Measurements from ENCODE around the gene PCDHGB1.
"Not testable (repeated sequence)": the region's sequence is repeated elsewhere in the genome, so short reads cannot be mapped to it uniquely, and the experiment has no call there.

PCDHGB1 gene

DNA sequence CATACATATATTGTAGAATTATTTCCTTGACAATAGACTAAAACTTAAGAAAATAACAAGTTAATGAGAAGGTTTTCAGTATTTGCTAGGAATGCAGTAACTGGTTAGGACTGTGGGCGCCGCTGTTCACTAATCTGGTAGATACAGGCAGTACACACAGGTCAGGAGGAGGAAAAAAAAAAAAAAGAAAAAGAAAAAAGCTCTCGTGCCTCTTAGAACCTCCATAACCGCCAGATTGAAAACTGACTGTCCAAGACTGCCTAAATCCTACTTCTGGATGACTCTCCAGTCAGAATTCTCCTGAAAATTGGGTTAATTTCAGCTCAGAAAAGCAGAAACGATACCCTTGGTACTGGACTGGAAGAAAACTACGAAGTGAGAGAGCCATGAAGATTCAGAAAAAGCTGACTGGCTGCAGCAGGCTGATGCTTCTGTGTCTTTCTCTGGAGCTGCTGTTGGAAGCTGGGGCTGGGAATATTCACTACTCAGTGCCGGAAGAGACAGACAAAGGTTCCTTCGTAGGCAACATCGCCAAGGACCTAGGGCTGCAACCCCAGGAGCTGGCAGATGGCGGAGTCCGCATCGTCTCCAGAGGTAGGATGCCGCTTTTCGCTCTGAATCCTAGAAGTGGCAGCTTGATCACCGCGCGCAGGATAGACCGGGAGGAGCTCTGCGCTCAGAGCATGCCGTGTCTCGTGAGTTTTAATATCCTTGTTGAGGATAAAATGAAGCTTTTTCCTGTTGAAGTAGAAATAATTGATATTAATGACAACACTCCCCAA, 19.4 kb upstream of the PCDHGB1 start, which contains the start of gene PCDHGA1:
TSS of gene PCDHGA1 (plus strand) at position 216 of the 782 bp plus-strand sequence.
- Histone ChIP-seq H3K36me3 (ENCODE audit: control insufficient read depth, low read depth, low read length) (no peaks in the 10 kb centered on the region), H3K27ac (ENCODE audit: low read length) (no peak within 1 kb of the TSS), H3K27me3 (ENCODE audit: control insufficient read depth, insufficient read depth, low read length) (no peaks in the 10 kb centered on the region), H3K9me3 (ENCODE audit: control insufficient read depth, low read depth, low read length) (peaks cover 8% of the 10 kb centered on the region), H3K4me3 (ENCODE audit: low read length) (no peak within 1 kb of the TSS), H3K9ac (ENCODE audit: low read length) (no peak within 1 kb of the TSS), H3K4me1 (ENCODE audit: control insufficient read depth, low read depth, low read length) (no peaks in the 10 kb centered on the region)

DNA sequence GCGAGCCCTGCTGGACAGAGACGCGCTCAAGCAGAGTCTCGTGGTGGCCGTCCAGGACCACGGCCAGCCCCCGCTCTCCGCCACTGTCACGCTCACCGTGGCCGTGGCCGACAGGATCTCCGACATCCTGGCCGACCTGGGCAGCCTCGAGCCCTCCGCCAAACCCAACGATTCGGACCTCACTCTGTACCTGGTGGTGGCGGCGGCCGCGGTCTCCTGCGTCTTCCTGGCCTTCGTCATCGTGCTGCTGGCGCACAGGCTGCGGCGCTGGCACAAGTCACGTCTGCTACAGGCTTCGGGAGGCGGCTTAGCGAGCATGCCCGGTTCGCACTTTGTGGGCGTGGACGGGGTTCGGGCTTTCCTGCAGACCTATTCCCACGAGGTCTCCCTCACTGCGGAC, 17.3 kb upstream of the PCDHGB1 start:
- H3K4me1 ChIP-seq (ENCODE audit: control insufficient read depth, low read depth, low read length); H3K27me3 ChIP-seq (ENCODE audit: control insufficient read depth, insufficient read depth, low read length); H3K4me3 ChIP-seq (ENCODE audit: low read length); H3K27ac ChIP-seq (ENCODE audit: low read length); H3K9me3 ChIP-seq (ENCODE audit: control insufficient read depth, low read depth, low read length); H3K36me3 ChIP-seq (ENCODE audit: control insufficient read depth, low read depth, low read length); H3K9ac ChIP-seq (ENCODE audit: low read length): not testable (repeated sequence)

DNA sequence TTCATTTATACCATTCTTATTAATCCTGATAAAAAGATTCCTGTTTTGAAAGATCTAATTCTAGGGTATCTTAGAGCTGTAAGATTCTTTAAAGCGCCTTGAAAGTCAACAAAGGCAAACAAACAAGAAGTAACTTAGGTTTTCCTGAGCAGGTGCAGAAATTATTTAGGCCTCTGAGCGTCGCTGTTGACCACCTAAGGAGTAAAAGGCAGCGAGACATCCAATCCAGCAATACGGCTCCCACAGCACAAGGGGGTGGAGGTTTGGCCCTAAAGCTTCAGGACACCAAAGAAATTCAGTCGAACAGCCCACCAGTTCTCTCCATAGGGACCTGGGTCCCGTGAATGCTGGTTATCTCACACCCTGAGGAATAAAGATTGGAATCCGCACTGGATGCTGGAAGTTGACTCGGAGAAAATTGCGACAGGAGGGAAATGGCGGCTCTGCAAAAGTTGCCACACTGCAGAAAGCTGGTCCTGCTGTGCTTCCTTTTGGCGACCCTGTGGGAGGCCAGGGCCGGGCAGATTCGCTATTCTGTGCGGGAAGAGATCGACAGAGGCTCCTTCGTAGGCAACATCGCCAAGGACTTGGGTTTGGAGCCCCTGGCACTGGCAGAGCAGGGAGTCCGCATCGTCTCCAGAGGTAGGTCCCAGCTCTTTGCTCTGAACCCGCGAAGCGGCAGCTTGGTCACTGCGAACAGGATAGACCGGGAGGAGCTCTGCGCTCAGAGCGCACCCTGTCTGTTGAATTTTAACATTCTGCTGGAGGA, 11.2 kb upstream of the PCDHGB1 start, which contains the start of gene PCDHGA2:
TSS of gene PCDHGA2 (plus strand) at position 223 of the 769 bp plus-strand sequence.
- no peak within 1 kb of the TSS for H3K27ac ChIP-seq (ENCODE audit: low read length)
- no peak within 1 kb of the TSS for H3K4me3 ChIP-seq (ENCODE audit: low read length)
- H3K27me3 ChIP-seq (ENCODE audit: control insufficient read depth, insufficient read depth, low read length), result no peaks in the 10 kb centered on the region
- H3K4me1 ChIP-seq (ENCODE audit: control insufficient read depth, low read depth, low read length), result no peaks in the 10 kb centered on the region
- peaks cover 30% of the 10 kb centered on the region for H3K9me3 ChIP-seq (ENCODE audit: control insufficient read depth, low read depth, low read length)
- H3K9ac ChIP-seq (ENCODE audit: low read length), result no peak within 1 kb of the TSS
- H3K36me3 ChIP-seq (ENCODE audit: control insufficient read depth, low read depth, low read length), result no peaks in the 10 kb centered on the region

DNA sequence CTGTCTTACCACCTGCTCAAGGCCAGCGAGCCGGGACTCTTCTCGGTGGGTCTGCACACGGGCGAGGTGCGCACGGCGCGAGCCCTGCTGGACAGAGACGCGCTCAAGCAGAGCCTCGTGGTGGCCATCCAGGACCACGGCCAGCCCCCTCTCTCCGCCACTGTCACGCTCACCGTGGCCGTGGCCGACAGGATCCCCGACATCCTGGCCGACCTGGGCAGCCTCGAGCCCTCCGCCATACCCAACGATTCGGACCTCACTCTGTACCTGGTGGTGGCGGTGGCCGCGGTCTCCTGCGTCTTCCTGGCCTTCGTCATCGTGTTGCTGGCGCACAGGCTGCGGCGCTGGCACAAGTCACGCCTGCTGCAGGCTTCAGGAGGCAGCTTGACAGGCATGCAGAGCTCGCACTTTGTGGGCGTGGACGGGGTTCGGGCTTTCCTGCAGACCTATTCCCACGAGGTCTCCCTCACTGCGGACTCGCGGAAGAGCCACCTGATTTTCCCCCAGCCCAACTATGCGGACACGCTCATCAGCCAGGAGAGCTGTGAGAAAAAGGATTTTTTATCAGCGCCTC, 9.0 kb upstream of the PCDHGB1 start:
- H3K27me3 ChIP-seq (ENCODE audit: control insufficient read depth, insufficient read depth, low read length), result not testable (repeated sequence)

DNA sequence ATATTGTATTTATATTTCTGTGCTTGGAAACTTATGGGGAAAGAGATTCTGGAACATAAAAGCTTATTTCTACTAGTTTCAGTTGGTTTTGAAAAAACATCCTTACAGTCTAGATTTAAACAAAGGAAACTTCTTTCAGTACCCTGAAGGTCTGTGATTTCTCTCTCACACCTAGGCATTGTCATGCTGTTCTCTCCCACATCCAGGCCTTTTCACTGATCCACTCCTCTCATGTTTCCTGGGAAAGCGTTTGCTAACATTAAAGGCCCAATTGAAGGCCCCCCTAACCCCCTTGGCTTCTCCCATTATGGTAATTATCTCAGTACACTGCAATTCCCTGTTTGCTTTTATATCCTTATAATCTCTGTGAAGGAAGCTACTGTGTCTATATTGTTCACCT, 7.1 kb upstream of the PCDHGB1 start:
- Histone ChIP-seq H3K9me3 (ENCODE audit: control insufficient read depth, low read depth, low read length) (peaks cover 40% of the 10 kb centered on the region), H3K27me3 (ENCODE audit: control insufficient read depth, insufficient read depth, low read length) (no peaks in the 10 kb centered on the region), H3K4me3 (ENCODE audit: low read length) (no peak overlapping the region), H3K27ac (ENCODE audit: low read length) (no peak overlapping the region), H3K4me1 (ENCODE audit: control insufficient read depth, low read depth, low read length) (no peaks in the 10 kb centered on the region), H3K36me3 (ENCODE audit: control insufficient read depth, low read depth, low read length) (no peaks in the 10 kb centered on the region), H3K9ac (ENCODE audit: low read length) (no peak overlapping the region)

More for the DNA sequence above, 9.0 kb upstream of the PCDHGB1 start:
- H3K36me3 ChIP-seq (ENCODE audit: control insufficient read depth, low read depth, low read length); H3K4me1 ChIP-seq (ENCODE audit: control insufficient read depth, low read depth, low read length); H3K4me3 ChIP-seq (ENCODE audit: low read length); H3K27ac ChIP-seq (ENCODE audit: low read length); H3K9ac ChIP-seq (ENCODE audit: low read length): not testable (repeated sequence)
- peaks cover 40% of the 10 kb centered on the region for H3K9me3 ChIP-seq (ENCODE audit: control insufficient read depth, low read depth, low read length)

DNA sequence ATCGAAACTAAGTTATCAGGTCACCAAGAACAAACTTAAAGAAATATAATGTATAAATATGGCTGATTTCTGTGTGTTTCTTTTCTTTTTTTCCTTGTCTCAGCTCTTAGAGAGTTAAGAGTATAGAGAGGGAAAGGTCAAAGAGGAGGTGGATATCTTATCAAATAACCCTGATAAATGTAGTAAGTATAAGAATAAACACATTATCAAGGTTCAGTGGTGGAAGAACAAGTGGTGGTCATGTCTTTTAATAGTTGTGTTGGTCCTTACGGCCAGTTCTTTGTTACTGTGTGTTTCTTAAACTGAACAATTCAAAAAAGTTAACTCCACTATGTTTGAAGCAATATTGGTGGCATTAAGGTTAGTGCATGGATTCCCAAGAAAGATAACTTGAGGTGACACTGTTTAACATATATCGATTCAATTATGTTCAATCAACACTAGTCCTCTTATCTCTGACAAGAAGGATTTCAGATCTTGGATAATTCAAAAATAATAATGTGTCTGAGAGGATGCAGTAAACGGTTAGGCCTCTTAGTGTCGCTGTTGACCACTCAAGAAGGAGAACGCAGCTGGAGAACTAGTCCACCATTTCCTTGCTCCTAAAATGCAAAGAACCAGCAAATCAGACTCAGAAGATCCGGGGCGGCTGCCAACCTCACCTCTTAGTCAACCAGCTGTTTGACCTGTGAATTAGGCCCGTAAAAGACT, 6.5 kb upstream of the PCDHGB1 start, which contains the start of gene PCDHGA3:
TSS of gene PCDHGA3 (plus strand) at position 588 of the 711 bp plus-strand sequence. CDS start 205 bp downstream, outside the sequence.
- Histone ChIP-seq H3K27ac (ENCODE audit: low read length) (no peak within 1 kb of the TSS), H3K9ac (ENCODE audit: low read length) (no peak within 1 kb of the TSS), H3K27me3 (ENCODE audit: control insufficient read depth, insufficient read depth, low read length) (no peaks in the 10 kb centered on the region), H3K9me3 (ENCODE audit: control insufficient read depth, low read depth, low read length) (peaks cover 36% of the 10 kb centered on the region), H3K4me1 (ENCODE audit: control insufficient read depth, low read depth, low read length) (no peaks in the 10 kb centered on the region), H3K4me3 (ENCODE audit: low read length) (no peak within 1 kb of the TSS), H3K36me3 (ENCODE audit: control insufficient read depth, low read depth, low read length) (no peaks in the 10 kb centered on the region)

DNA sequence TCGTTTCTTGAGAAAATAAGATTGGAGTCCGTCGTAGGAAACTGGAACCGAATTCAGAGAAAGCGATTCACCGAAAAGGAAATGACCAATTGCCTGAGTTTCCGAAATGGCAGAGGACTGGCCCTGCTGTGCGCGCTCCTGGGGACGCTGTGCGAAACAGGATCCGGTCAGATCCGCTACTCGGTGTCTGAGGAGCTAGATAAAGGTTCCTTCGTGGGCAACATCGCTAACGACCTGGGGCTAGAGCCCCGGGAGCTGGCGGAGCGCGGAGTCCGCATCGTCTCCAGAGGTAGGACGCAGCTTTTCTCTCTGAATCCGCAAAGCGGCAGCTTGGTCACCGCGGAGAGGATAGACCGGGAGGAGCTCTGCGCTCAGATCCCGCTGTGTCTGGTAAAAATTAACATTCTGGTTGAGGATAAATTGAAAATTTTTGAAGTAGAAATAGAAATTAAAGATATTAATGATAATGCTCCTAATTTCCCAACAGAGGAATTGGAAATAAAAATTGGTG, 5.9 kb upstream of the PCDHGB1 start:
- H3K4me1 ChIP-seq (ENCODE audit: control insufficient read depth, low read depth, low read length), result no peaks in the 10 kb centered on the region
- no peak overlapping the region for H3K9ac ChIP-seq (ENCODE audit: low read length)
- peaks cover 32% of the 10 kb centered on the region for H3K9me3 ChIP-seq (ENCODE audit: control insufficient read depth, low read depth, low read length)
- H3K36me3 ChIP-seq (ENCODE audit: control insufficient read depth, low read depth, low read length), result no peaks in the 10 kb centered on the region
- H3K27me3 ChIP-seq (ENCODE audit: control insufficient read depth, insufficient read depth, low read length), result no peaks in the 10 kb centered on the region
- no peak overlapping the region for H3K4me3 ChIP-seq (ENCODE audit: low read length)
- H3K27ac ChIP-seq (ENCODE audit: low read length), result no peak overlapping the region

DNA sequence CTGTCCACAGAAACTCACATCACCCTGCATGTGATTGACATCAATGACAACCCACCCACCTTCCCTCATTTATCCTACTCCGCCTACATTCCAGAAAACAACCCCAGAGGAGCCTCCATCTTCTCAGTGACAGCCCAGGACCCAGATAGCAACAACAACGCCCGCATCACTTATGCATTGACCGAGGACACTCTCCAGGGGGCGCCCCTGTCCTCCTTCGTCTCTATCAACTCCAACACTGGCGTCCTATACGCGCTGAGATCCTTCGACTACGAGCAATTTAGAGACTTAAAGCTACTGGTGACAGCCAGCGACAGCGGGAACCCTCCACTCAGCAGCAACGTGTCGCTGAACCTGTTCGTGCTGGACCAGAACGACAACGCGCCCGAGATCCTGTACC, 4.6 kb upstream of the PCDHGB1 start:
- H3K27ac ChIP-seq (ENCODE audit: low read length), result no peak overlapping the region
- H3K4me1 ChIP-seq (ENCODE audit: control insufficient read depth, low read depth, low read length), result no peaks in the 10 kb centered on the region
- H3K27me3 ChIP-seq (ENCODE audit: control insufficient read depth, insufficient read depth, low read length), result no peaks in the 10 kb centered on the region
- no peak overlapping the region for H3K4me3 ChIP-seq (ENCODE audit: low read length)
- H3K36me3 ChIP-seq (ENCODE audit: control insufficient read depth, low read depth, low read length), result no peaks in the 10 kb centered on the region
- H3K9me3 ChIP-seq (ENCODE audit: control insufficient read depth, low read depth, low read length), result peaks cover 21% of the 10 kb centered on the region
- H3K9ac ChIP-seq (ENCODE audit: low read length), result no peak overlapping the region

DNA sequence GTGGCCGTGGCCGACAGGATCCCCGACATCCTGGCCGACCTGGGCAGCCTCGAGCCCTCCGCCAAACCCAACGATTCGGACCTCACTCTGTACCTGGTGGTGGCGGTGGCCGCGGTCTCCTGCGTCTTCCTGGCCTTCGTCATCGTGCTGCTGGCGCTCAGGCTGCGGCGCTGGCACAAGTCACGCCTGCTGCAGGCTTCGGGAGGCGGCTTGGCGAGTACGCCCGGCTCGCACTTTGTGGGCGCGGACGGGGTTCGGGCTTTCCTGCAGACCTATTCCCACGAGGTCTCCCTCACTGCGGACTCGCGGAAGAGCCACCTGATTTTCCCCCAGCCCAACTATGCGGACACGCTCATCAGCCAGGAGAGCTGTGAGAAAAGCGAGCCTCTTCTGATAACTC, 3.9 kb upstream of the PCDHGB1 start:
- not testable (repeated sequence) for H3K27me3 ChIP-seq (ENCODE audit: control insufficient read depth, insufficient read depth, low read length); H3K36me3 ChIP-seq (ENCODE audit: control insufficient read depth, low read depth, low read length); H3K4me3 ChIP-seq (ENCODE audit: low read length); H3K9ac ChIP-seq (ENCODE audit: low read length); H3K4me1 ChIP-seq (ENCODE audit: control insufficient read depth, low read depth, low read length); H3K27ac ChIP-seq (ENCODE audit: low read length)
- H3K9me3 ChIP-seq (ENCODE audit: control insufficient read depth, low read depth, low read length), result peaks cover 19% of the 10 kb centered on the region

DNA sequence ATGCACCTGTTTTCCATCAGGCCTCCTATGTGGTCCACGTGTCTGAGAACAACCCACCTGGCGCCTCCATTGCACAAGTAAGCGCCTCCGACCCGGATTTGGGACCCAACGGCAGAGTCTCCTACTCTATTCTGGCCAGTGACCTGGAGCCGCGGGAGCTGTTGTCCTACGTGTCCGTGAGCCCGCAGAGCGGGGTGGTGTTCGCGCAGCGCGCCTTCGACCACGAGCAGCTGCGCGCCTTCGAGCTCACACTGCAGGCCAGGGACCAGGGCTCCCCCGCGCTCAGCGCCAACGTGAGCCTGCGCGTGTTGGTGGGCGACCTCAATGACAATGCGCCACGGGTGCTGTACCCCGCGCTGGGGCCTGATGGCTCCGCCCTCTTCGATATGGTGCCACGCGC, 1.7 kb downstream of the PCDHGB1 start:
- H3K9me3 ChIP-seq (ENCODE audit: control insufficient read depth, low read depth, low read length), result peaks cover 14% of the 10 kb centered on the region
- no peaks in the 10 kb centered on the region for H3K4me1 ChIP-seq (ENCODE audit: control insufficient read depth, low read depth, low read length)
- H3K4me3 ChIP-seq (ENCODE audit: low read length), result no peak overlapping the region
- H3K27me3 ChIP-seq (ENCODE audit: control insufficient read depth, insufficient read depth, low read length), result no peaks in the 10 kb centered on the region
- H3K27ac ChIP-seq (ENCODE audit: low read length), result no peak overlapping the region
- H3K9ac ChIP-seq (ENCODE audit: low read length), result no peak overlapping the region
- no peaks in the 10 kb centered on the region for H3K36me3 ChIP-seq (ENCODE audit: control insufficient read depth, low read depth, low read length)

DNA sequence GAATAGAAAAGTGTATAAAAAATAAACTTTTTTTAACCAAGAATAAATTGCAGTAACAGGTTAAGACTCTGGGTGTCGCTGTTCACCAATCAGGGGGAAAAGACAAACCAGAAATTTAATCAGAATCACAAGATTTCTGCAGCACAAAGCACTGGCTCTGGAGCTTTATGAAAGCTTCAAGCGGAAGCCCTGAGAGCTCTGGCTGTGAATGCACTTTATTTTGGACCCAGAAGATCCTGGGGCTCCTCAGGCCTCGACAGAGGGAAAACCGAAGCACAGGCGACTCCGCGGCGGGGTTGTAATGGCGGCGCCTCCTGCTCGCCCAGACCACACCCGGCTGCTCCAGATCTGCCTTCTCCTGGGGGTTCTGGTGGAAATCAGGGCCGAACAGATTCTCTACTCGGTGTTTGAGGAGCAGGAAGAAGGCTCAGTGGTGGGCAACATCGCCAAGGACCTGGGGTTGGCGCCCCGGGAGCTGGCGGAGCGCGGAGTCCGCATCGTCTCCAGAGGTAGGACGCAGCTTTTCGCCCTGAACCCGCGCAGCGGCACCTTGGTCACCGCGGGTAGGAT, 5.1 kb downstream of the PCDHGB1 start, which contains the start of gene PCDHGA4:
TSS of gene PCDHGA4 (plus strand) at position 122 of the 570 bp plus-strand sequence. CDS start at position 209, 87 bp downstream.
- Histone ChIP-seq H3K27me3 (ENCODE audit: control insufficient read depth, insufficient read depth, low read length) (no peaks in the 10 kb centered on the region), H3K9me3 (ENCODE audit: control insufficient read depth, low read depth, low read length) (peaks cover 21% of the 10 kb centered on the region), H3K36me3 (ENCODE audit: control insufficient read depth, low read depth, low read length) (no peaks in the 10 kb centered on the region), H3K27ac (ENCODE audit: low read length) (no peak within 1 kb of the TSS), H3K4me1 (ENCODE audit: control insufficient read depth, low read depth, low read length) (no peaks in the 10 kb centered on the region), H3K4me3 (ENCODE audit: low read length) (no peak within 1 kb of the TSS), H3K9ac (ENCODE audit: low read length) (no peak within 1 kb of the TSS)

Measured in iPS-18a (cell line).